IPS-11a (cell line): Measurements from ENCODE around the gene BTC.
"Not testable (repeated sequence)": the region's sequence is repeated elsewhere in the genome, so short reads cannot be mapped to it uniquely, and the experiment has no call there.

Source experiments
- H3K4me3 ChIP-seq: one replicate; pipeline ENCODE4 v1.5.1; 2013; ENCODE audit warnings: low read depth, low read length, control low read depth

Gene BTC

DNA sequence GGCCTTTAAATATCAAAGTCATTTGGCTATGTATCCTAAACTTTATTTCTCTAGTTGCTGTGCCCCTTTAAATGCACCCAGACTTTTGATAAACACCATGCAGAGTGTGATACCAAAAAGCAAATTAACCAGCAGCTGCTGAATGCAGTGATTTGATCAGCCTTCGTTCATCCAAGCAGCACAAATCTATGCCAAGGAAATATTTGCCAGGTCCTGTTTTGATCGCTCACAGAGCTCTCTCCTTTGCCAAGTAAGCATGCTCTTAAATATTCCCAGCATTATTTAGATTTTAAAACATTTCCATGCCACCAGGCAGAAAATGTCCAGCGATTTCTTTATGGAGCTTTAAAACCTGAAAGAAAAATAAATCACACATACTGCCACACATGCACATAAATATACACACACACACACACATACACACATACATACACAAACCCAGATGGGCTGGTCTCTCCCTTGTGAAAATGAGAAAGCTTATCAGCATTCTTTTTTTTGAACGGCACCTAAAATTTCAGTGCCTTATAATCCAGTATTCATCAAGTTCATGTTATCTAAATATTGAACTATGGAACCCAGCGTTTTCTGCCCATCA, 35.7 kb downstream of the BTC start:
- H3K4me3 ChIP-seq, result no peak overlapping the region

DNA sequence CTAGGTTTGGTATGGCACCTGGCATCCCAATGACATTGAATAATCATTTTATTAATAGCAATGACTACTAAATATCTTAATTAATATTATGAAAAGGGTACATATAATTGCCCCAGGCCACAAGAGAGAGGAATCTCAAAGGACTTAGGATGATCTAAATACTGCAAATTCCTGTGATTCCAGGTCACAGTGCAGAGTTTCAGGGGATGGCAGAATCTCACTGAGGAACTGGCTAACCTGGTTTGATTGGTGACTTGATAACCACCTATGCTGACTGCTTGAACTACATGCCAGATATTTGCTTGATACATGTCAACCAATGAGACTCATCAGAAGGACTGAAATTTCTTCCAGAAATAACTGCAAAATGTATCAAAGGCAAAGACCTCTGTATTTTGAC, 37.2 kb downstream of the BTC start:
- H3K4me3 ChIP-seq, result no peak overlapping the region

DNA sequence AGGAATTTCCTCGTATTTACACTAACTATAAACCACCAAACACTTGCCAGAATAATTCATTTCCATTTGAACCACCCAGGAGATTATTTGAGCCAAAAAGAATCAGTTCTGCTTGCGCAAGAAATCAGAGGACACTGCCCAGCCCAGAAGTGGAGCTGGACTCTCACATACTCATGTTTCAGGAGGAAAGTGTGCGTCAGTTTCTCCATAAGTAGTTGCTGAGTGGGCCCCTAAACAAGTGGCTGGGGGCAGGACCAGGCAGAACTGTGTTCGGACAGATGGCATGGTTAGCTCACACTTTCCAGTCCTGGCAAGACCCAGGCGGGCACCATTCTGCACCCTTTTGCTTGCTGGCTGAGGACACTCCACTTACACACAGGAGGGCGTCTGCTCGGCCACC, 38.8 kb downstream of the BTC start:
- no peak overlapping the region for H3K4me3 ChIP-seq

GRCh38 chr4:74754218-74754617, 40.1 kb downstream of the BTC start:
- no peak overlapping the region for H3K4me3 ChIP-seq

- H3K4me3 ChIP-seq, result no peak overlapping the region
Observed at GRCh38 chr4:74752798-74753197, 41.5 kb downstream of the BTC start.

- H3K4me3 ChIP-seq, result no peak overlapping the region
Observed at GRCh38 chr4:74751856-74752255, 42.5 kb downstream of the BTC start.

DNA sequence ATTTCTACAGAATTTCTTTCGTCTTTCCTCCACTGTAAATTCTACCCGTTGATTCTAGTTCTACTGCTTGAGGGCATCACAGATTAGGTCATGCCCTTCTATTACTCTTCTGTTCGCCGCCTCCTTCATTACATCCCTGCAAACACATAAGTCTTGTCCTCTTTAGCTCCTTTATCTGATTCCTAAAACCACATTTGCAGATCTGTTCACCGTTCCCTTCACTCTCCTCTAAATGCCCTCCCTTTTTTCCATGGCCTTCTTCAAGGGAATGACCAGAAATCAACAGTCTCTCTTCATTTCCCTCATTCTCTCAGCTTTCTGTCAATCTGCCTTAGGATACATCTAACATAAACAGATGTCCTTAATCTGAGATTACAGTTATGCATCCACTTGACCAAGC, 43.1 kb downstream of the BTC start:
- no peak overlapping the region for H3K4me3 ChIP-seq

- H3K4me3 ChIP-seq, result no peak overlapping the region
Observed at GRCh38 chr4:74742185-74742584, 52.1 kb downstream of the BTC start.

DNA sequence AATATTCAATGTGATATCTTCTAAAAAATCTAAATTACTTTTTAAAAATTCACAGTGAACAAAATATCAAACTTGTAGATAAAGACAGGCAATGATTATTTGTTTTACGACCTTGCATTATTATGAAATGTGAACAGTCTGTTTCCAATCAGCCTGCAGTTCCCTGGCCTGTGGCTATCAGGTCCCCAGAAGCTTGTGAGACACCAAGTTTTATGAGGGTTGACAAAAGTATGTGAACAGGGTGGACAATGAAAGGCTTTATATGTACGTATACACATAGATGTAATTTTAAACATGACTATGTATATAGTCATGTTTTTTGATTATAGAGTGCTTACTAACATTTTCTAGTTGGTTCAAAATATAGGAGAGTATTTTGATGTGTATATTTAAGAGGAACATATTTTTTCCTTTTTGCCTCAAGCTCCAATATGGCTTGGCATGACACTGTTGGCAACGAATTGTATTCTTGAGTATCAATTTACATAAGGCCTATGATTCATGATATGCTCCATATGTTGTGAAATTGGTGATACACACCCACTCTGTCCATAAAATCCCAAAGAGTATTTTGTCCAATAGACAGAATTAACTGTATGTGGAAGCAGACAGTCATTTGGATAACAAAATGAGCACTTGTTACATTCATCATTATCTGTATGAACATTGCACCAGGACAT, 55.7 kb downstream of the BTC start:
- H3K4me3 ChIP-seq, result no peak overlapping the region

GRCh38 chr4:74734995-74735394, 59.3 kb downstream of the BTC start:
- H3K4me3 ChIP-seq, result no peak overlapping the region

- no peak overlapping the region for H3K4me3 ChIP-seq
Observed at GRCh38 chr4:74733756-74734155, 60.6 kb downstream of the BTC start.

DNA sequence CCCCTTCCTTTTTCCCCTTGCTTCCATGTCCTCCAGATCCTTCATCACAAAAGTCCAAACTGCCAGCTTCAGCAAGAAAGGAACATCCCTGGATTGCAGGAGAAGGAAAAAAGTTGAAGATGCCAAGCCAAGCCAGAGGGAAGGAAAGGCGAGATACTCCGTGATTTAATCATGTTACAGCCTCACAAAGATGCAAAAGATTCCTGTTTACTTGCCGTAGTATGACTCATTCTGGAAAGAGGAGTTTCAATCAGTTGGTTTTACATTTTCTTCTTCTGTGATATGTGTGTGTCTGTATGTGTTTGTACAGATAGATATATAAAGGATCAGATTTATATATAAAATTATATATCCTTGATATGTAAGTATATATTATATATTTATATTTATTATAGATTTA, 69.3 kb downstream of the BTC start:
- no peak overlapping the region for H3K4me3 ChIP-seq

GRCh38 chr4:74716436-74716765, 77.9 kb downstream of the BTC start:
- H3K4me3 ChIP-seq, result no peak overlapping the region

DNA sequence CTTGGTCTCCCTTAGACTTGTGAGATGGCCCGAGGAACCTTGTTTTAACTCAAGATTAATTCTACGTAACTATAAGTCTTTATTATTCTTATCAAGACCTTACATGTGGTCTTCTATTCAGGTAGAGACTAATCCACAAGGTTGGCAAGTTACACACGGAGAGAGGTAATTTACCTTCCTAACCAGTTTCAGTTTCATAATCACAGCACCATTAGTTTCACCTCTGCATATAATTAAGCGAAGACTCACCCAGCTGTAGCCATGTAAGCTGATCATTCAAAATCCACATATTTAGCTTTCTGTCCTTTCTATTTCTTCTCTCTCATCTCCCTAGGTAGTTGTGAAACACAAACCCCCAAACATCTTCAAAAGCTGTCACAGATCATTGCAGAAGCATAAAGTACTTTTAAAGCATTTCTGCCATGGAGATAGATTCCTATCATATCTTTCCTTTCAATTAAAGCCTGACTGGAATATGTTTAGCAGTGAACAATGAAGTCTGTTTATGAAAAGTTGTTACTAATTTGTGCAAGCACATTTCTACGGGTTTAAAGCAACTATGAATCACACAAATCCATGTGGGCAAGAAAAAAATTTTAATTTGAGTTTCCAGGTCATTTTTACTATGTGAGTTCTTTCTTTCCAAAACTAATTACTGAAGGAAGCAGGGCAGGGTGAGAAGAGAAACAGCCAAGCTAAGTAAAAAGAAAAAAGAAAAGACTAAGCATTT, 78.5 kb downstream of the BTC start:
- H3K4me3 ChIP-seq, result no peak overlapping the region

DNA sequence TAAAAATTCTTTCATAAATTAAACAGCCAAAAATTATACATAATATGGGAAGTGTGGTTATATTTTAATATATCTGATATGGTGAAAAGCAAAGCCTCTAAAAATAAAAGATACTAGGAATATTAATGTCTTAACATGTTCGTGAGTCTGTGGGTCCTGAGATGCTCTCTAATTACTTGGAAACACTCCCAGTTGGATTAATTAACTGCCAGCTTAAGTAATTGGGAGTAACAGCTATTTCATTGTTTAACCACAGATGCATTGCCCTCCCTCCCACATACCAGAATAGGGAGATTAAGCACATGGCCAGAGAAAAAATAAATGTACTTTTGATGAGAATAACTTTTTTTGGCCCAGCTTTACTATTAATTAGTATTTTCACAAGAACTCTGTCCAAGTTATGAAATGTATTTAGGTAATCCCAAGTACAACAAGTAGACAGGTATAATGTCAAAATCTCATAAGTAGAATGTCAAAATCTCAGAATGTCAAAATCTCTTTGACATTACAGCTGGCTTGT, 79.7 kb downstream of the BTC start:
- H3K4me3 ChIP-seq, result no peak overlapping the region

GRCh38 chr4:74708135-74708534, 86.2 kb downstream of the BTC start:
- not testable (repeated sequence) for H3K4me3 ChIP-seq
